Ascending aorta (tissue), 2 donors: Measurements from ENCODE around the gene OTUB2. TPM values are rescaled to one million over a fixed set of nuclear protein-coding genes. Genes with fewer than 3 reads are reported as not detected.

Experiments used
- DNase-seq, 2 donors: peaks; one replicate each; pipeline ENCODE4 v3.0.0-alpha.2; 2019; ENCODE audit warnings: low spot score in 2 of 2
- H3K27ac ChIP-seq, 2 donors: fragments of 200-600 bp; sonication (generic); one replicate each; pipeline ENCODE4 v1.5.1; 2016 to 2017; ENCODE audit warnings: mild to moderate bottlenecking in 1 of 2
- H3K27me3 ChIP-seq: fragments of 200-600 bp; sonication (generic); one replicate; pipeline ENCODE4 v1.5.1; 2017
- H3K36me3 ChIP-seq, 2 donors: fragments of 200-600 bp; sonication (generic); one replicate each; pipeline ENCODE4 v1.5.1; 2016
- H3K4me1 ChIP-seq, 2 donors: fragments of 200-600 bp; sonication (generic); one replicate each; pipeline ENCODE4 v1.5.1; 2016 to 2017; ENCODE audit warnings: mild to moderate bottlenecking in 1 of 2
- H3K4me3 ChIP-seq, 2 donors: fragments of 200-600 bp; sonication (generic); one replicate each; pipeline ENCODE4 v1.5.1; 2016 to 2017; ENCODE audit warnings: mild to moderate bottlenecking in 1 of 2
- H3K9me3 ChIP-seq, 2 donors: fragments of 200-600 bp; sonication (generic); one replicate each; pipeline ENCODE4 v1.5.1; 2016
- CTCF ChIP-seq, 3 experiments: fragments of 200-600 bp in 2 of 3; fragments of 450-650 bp in 1 of 3; sonication (generic) in 2 of 3; IDR thresholded peaks; one replicate each; pipeline ENCODE4 v1.5.1; 2016 to 2019; ENCODE audit warnings: antibody characterized with exemption in 3 of 3, mild to moderate bottlenecking in 1 of 3, moderate library complexity in 1 of 3
- intact Hi-C: fragments of 100-400 bp; cut with DNase I; formaldehyde crosslinking; loops from one replicate; pipeline ENCODE4 v1.15.1; 2023
- total RNA-seq: library from RNA; depleted of rRNA; stranded (reverse); fragments of >200 nt; gene quantifications from one replicate; pipeline ENCODE4 v1.1.0, GENCODE V29; 2016

The OTUB2 gene
- total RNA-seq, 1 donor from 2014 or later, result 0.21 TPM

- Histone ChIP-seq H3K27ac (peak overlapping the region; percentile 95), H3K4me1 (peaks cover 6 to 43% of the 10 kb centered on the region in 2 donors), H3K27me3 (no peaks in the 10 kb centered on the region), H3K36me3 (no peaks in the 10 kb centered on the region), H3K9me3 (no peaks in the 10 kb centered on the region), H3K4me3 (no peak overlapping the region)
- intact Hi-C loops, result loop anchor here (10.0 kb wide), 1 partner anchor 1534 kb away; the partner anchor contains the start of gene SYNE3
- DNase-seq, result peak; percentile 52 to 89
- TF ChIP-seq CTCF (IDR thresholded peaks at IDR 0.05), result no peak
Measured at GRCh38 chr14:93980456-93981201, 45.5 kb upstream of the OTUB2 start.

- Histone ChIP-seq H3K27ac (peak overlapping the region; percentile 95), H3K4me3 (no peak overlapping the region), H3K27me3 (no peaks in the 10 kb centered on the region), H3K36me3 (no peaks in the 10 kb centered on the region), H3K9me3 (no peaks in the 10 kb centered on the region), H3K4me1 (peaks cover 6 to 48% of the 10 kb centered on the region in 2 donors)
- intact Hi-C loops, result loop anchor here (10.0 kb wide), 1 partner anchor 1533 kb away; the partner anchor contains the start of gene SYNE3
- no peak for TF ChIP-seq CTCF (IDR thresholded peaks at IDR 0.05)
- DNase-seq, result no peak
Measured at GRCh38 chr14:93981316-93982229, 44.6 kb upstream of the OTUB2 start.

- Histone ChIP-seq H3K27ac (peak overlapping the region; percentile 95), H3K27me3 (no peaks in the 10 kb centered on the region), H3K4me1 (peaks cover 4 to 50% of the 10 kb centered on the region in 2 donors), H3K36me3 (no peaks in the 10 kb centered on the region), H3K9me3 (no peaks in the 10 kb centered on the region), H3K4me3 (no peak overlapping the region)
- intact Hi-C loops, result loop anchor here (10.0 kb wide), 1 partner anchor 1532 kb away; the partner anchor contains the start of gene SYNE3
- DNase-seq, result no peak
- no peak for TF ChIP-seq CTCF (IDR thresholded peaks at IDR 0.05)
Measured at GRCh38 chr14:93982230-93983007, 43.7 kb upstream of the OTUB2 start.

- no peaks in the 10 kb centered on the region for H3K27me3 ChIP-seq
- peak overlapping the region; percentile 95 for H3K27ac ChIP-seq
- H3K4me3 ChIP-seq, result no peak overlapping the region
- H3K9me3 ChIP-seq, result no peaks in the 10 kb centered on the region
- peaks cover 3 to 50% of the 10 kb centered on the region in 2 donors for H3K4me1 ChIP-seq
- DNase-seq, result no peak
- intact Hi-C loops, result loop anchor here (10.0 kb wide), 1 partner anchor 1531 kb away; the partner anchor contains the start of gene SYNE3
- no peak for TF ChIP-seq CTCF (IDR thresholded peaks at IDR 0.05)
- no peaks in the 10 kb centered on the region for H3K36me3 ChIP-seq
Measured at GRCh38 chr14:93984070-93984469, 42.1 kb upstream of the OTUB2 start.

- Histone ChIP-seq H3K4me1 (peaks cover 3 to 50% of the 10 kb centered on the region in 2 donors), H3K36me3 (no peaks in the 10 kb centered on the region), H3K27me3 (no peaks in the 10 kb centered on the region), H3K9me3 (no peaks in the 10 kb centered on the region), H3K27ac (peak overlapping the region; percentile 41 to 51), H3K4me3 (no peak overlapping the region)
- peak; percentile 21 to 57 (median 38) for TF ChIP-seq CTCF (IDR thresholded peaks at IDR 0.05)
- DNase-seq, result peak in 1 of 2 donors; percentile 84
- intact Hi-C loops, result loop anchor here (10.0 kb wide), 1 partner anchor 1530 kb away; the partner anchor contains the start of gene SYNE3
Measured at GRCh38 chr14:93984987-93985410, 41.1 kb upstream of the OTUB2 start.
